ENCODE data around the gene CNN1. TPM values are rescaled to one million over a fixed set of nuclear protein-coding genes. Genes with fewer than 3 reads are reported as not detected.

CNN1 gene
- total RNA-seq, 1 donor: 9.8 TPM

- H3K36me3 ChIP-seq (ENCODE audit: insufficient read depth, low read length): peaks cover 5% of the 10 kb centered on the region
- no peak overlapping the region for H3K27ac ChIP-seq (ENCODE audit: low read depth, low read length)
- H3K79me2 ChIP-seq (ENCODE audit: insufficient read depth, low read length): peaks cover 18% of the 10 kb centered on the region
- no peak overlapping the region for H3K4me3 ChIP-seq (ENCODE audit: insufficient read depth, low read length)
- no peaks in the 10 kb centered on the region for H3K4me1 ChIP-seq (ENCODE audit: insufficient read depth, low read length)
- H3K9me3 ChIP-seq (ENCODE audit: low read depth, low read length): no peaks in the 10 kb centered on the region
- DNase-seq (ENCODE audit: insufficient read length, low spot score, missing footprints): peak; percentile 90
- no peaks in the 10 kb centered on the region for H3K27me3 ChIP-seq (ENCODE audit: insufficient read depth, low read length)
- peak; percentile 49 for TF ChIP-seq CTCF (IDR thresholded peaks at IDR 0.05; ENCODE audit: extremely low read depth, low read depth, low read length)
- peaks cover 15% of the 10 kb centered on the region for H4K20me1 ChIP-seq (ENCODE audit: insufficient read depth, low read length)
- H2AFZ ChIP-seq (ENCODE audit: low read length): no peak overlapping the region
- H3K4me2 ChIP-seq (ENCODE audit: insufficient read depth, low read length): no peak overlapping the region
These were observed 13.1 kb downstream of the CNN1 start for GRCh38 chr19:11551603-11552235.

- Histone ChIP-seq H3K79me2 (ENCODE audit: insufficient read depth, low read length) (peaks cover 28% of the 10 kb centered on the region), H3K4me2 (ENCODE audit: insufficient read depth, low read length) (no peak overlapping the region), H3K4me3 (ENCODE audit: insufficient read depth, low read length) (no peak overlapping the region), H3K9me3 (ENCODE audit: low read depth, low read length) (no peaks in the 10 kb centered on the region), H3K4me1 (ENCODE audit: insufficient read depth, low read length) (peaks cover 2% of the 10 kb centered on the region), H4K20me1 (ENCODE audit: insufficient read depth, low read length) (peaks cover 22% of the 10 kb centered on the region), H2AFZ (ENCODE audit: low read length) (no peak overlapping the region), H3K27me3 (ENCODE audit: insufficient read depth, low read length) (no peaks in the 10 kb centered on the region), H3K36me3 (ENCODE audit: insufficient read depth, low read length) (peaks cover 5% of the 10 kb centered on the region), H3K27ac (ENCODE audit: low read depth, low read length) (no peak overlapping the region)
- peak; percentile 46 for DNase-seq (ENCODE audit: insufficient read length, low spot score, missing footprints)
- TF ChIP-seq CTCF (IDR thresholded peaks at IDR 0.05; ENCODE audit: extremely low read depth, low read depth, low read length): no peak
These were observed 14.2 kb downstream of the CNN1 start for GRCh38 chr19:11552666-11553372.

- Histone ChIP-seq H3K4me2 (ENCODE audit: insufficient read depth, low read length) (no peak overlapping the region), H4K20me1 (ENCODE audit: insufficient read depth, low read length) (peaks cover 34% of the 10 kb centered on the region), H3K79me2 (ENCODE audit: insufficient read depth, low read length) (peaks cover 41% of the 10 kb centered on the region), H2AFZ (ENCODE audit: low read length) (no peak overlapping the region), H3K27ac (ENCODE audit: low read depth, low read length) (no peak overlapping the region), H3K36me3 (ENCODE audit: insufficient read depth, low read length) (peaks cover 5% of the 10 kb centered on the region), H3K4me1 (ENCODE audit: insufficient read depth, low read length) (peaks cover 9% of the 10 kb centered on the region), H3K27me3 (ENCODE audit: insufficient read depth, low read length) (no peaks in the 10 kb centered on the region), H3K9me3 (ENCODE audit: low read depth, low read length) (no peaks in the 10 kb centered on the region), H3K4me3 (ENCODE audit: insufficient read depth, low read length) (no peak overlapping the region)
- TF ChIP-seq CTCF (IDR thresholded peaks at IDR 0.05; ENCODE audit: extremely low read depth, low read depth, low read length): no peak
- DNase-seq (ENCODE audit: insufficient read length, low spot score, missing footprints): peak; percentile 38
These were observed 15.5 kb downstream of the CNN1 start for GRCh38 chr19:11554160-11554559.

- Histone ChIP-seq H3K27me3 (ENCODE audit: insufficient read depth, low read length) (no peaks in the 10 kb centered on the region), H3K4me3 (ENCODE audit: insufficient read depth, low read length) (no peak overlapping the region), H3K9me3 (ENCODE audit: low read depth, low read length) (no peaks in the 10 kb centered on the region), H4K20me1 (ENCODE audit: insufficient read depth, low read length) (peaks cover 34% of the 10 kb centered on the region), H3K4me2 (ENCODE audit: insufficient read depth, low read length) (no peak overlapping the region), H3K36me3 (ENCODE audit: insufficient read depth, low read length) (peaks cover 5% of the 10 kb centered on the region), H3K79me2 (ENCODE audit: insufficient read depth, low read length) (peaks cover 41% of the 10 kb centered on the region), H3K27ac (ENCODE audit: low read depth, low read length) (no peak overlapping the region), H2AFZ (ENCODE audit: low read length) (no peak overlapping the region), H3K4me1 (ENCODE audit: insufficient read depth, low read length) (peaks cover 15% of the 10 kb centered on the region)
- DNase-seq (ENCODE audit: insufficient read length, low spot score, missing footprints): peak; percentile 79
- TF ChIP-seq CTCF (IDR thresholded peaks at IDR 0.05; ENCODE audit: extremely low read depth, low read depth, low read length): no peak
These were observed 16.6 kb downstream of the CNN1 start for GRCh38 chr19:11555246-11555645.
